MCF 10A (cell line): ENCODE results near the gene MEF2B. TPM values are rescaled to one million over a fixed set of nuclear protein-coding genes. Genes with fewer than 3 reads are reported as not detected.
A peak's percentile ranks its signal among the peaks of the same experiment; 100 is the strongest.

Experiments used
- BruUV-seq: library from RNA; stranded (reverse); fragments of 400-500 nt; replicated peaks from 2 replicates; lab custom pipeline; 2021; lab: Mats Ljungman, UMichigan
- CTCF ChIA-PET: fragments of 300-600 bp; sonication (Branson Sonifier 250); formaldehyde crosslinking; extraction: SDS; loops from one replicate; lab custom pipeline; 2021; ENCODE audit warnings: antibody characterized with exemption, inconsistent platforms; lab: Yijun Ruan, JAX
- POLR2A ChIA-PET: fragments of 300-600, 350-650 bp; sonication (Branson Sonifier 250); formaldehyde crosslinking; extraction: SDS; loops from one replicate; lab custom pipeline; 2020; ENCODE audit warnings: antibody characterized with exemption, inconsistent platforms; lab: Yijun Ruan, JAX
- DNase-seq: peaks from one replicate; pipeline ENCODE4 v3.0.0-alpha.2; 2018; ENCODE audit not compliant: unreplicated experiment
- H3K27ac Mint-ChIP-seq: one replicate; pipeline ENCODE4 v1.8.0; 2022; ENCODE audit warnings: mild to moderate bottlenecking, low read depth, mixed read lengths; ENCODE audit not compliant: unreplicated experiment
- H3K27me3 Mint-ChIP-seq: one replicate; pipeline ENCODE4 v1.8.0; 2022; ENCODE audit warnings: mixed read lengths; ENCODE audit not compliant: insufficient read depth, unreplicated experiment
- H3K36me3 Mint-ChIP-seq: one replicate; pipeline ENCODE4 v1.8.0; 2022; ENCODE audit warnings: mild to moderate bottlenecking, moderate library complexity, mixed read lengths; ENCODE audit not compliant: insufficient read depth, unreplicated experiment
- H3K4me1 Mint-ChIP-seq: one replicate; pipeline ENCODE4 v1.8.0; 2022; ENCODE audit warnings: mixed read lengths; ENCODE audit not compliant: insufficient read depth, unreplicated experiment
- H3K4me3 Mint-ChIP-seq: one replicate; pipeline ENCODE4 v1.8.0; 2022; ENCODE audit warnings: mild to moderate bottlenecking, moderate library complexity, mixed read lengths; ENCODE audit not compliant: unreplicated experiment
- H3K9me3 Mint-ChIP-seq: one replicate; pipeline ENCODE4 v1.8.0; 2022; ENCODE audit warnings: mixed read lengths; ENCODE audit not compliant: unreplicated experiment
- CTCF ChIP-seq: fragments of 200-600 bp; IDR thresholded peaks from one replicate; pipeline ENCODE4 v1.8.0; 2022; ENCODE audit warnings: antibody characterized with exemption, mild to moderate bottlenecking; ENCODE audit not compliant: unreplicated experiment
- intact Hi-C: fragments of 100-400 bp; cut with micrococcal nuclease; formaldehyde crosslinking; loops from 2 replicates; pipeline ENCODE4 v1.14.1; 2022
- total RNA-seq: library from RNA; stranded (reverse); gene quantifications from 2 replicates; pipeline ENCODE4 v1.2.3, GENCODE V29; 2022

MEF2B gene
- total RNA-seq, 1 experiment from 2014 or later: 1.4 TPM

GRCh38 chr19:19203012-19203856 lies 33.2 kb upstream of the MEF2B start, which contains the start of gene NR2C2AP:
TSS of gene NR2C2AP (minus strand) at chr19:19203414. CDS start at chr19:19203060, 354 bp downstream.
- Mint-ChIP-seq H3K27ac (peak within 1 kb of the TSS; percentile 88), H3K9me3 (no peaks in the 10 kb centered on the region), H3K4me1 (peaks cover 13% of the 10 kb centered on the region), H3K27me3 (no peaks in the 10 kb centered on the region), H3K36me3 (peaks cover 21% of the 10 kb centered on the region), H3K4me3 (peak within 1 kb of the TSS; percentile 85)
- CTCF ChIA-PET: interaction anchor here (0.6 to 1.4 kb wide), 7 partner anchors 9 to 198 kb away, joined by 3 to 6 read pairs (median 4); partner anchors contain the start of genes BORCS8 and RFXANK
- BruUV-seq: TSS peak; percentile 82
- TF ChIP-seq CTCF: no peak
- POLR2A ChIA-PET: interaction anchor here (0.9 to 3.3 kb wide), 8 partner anchors 10 to 286 kb away, joined by 3 to 64 read pairs (median 4); partner anchors contain the start of genes BORCS8, GATAD2A and RFXANK
- DNase-seq: peak; percentile 93
- intact Hi-C loops: no loop called here

- Mint-ChIP-seq H3K4me1 (peaks cover 10% of the 10 kb centered on the region), H3K27me3 (no peaks in the 10 kb centered on the region), H3K27ac (peak overlapping the region; percentile 88), H3K9me3 (no peaks in the 10 kb centered on the region), H3K36me3 (peaks cover 26% of the 10 kb centered on the region), H3K4me3 (peak overlapping the region; percentile 85)
- no peak for TF ChIP-seq CTCF
- no peak for DNase-seq
- CTCF ChIA-PET: interaction anchor here (0.6 to 1.4 kb wide), 6 partner anchors 8 to 198 kb away, joined by 3 to 6 read pairs (median 4); partner anchors contain the start of genes BORCS8 and RFXANK
- POLR2A ChIA-PET: interaction anchor here (0.9 to 3.3 kb wide), 6 partner anchors 10 to 201 kb away, joined by 3 to 64 read pairs (median 4); partner anchors contain the start of genes BORCS8 and RFXANK
- BruUV-seq: TSS peak; percentile 23
- intact Hi-C loops: no loop called here
Observed at GRCh38 chr19:19202707-19203011, 32.6 kb upstream of the MEF2B start.

GRCh38 chr19:19201697-19202630 lies 31.9 kb upstream of the MEF2B start:
- Mint-ChIP-seq H3K4me3 (peak overlapping the region; percentile 85), H3K9me3 (no peaks in the 10 kb centered on the region), H3K27me3 (no peaks in the 10 kb centered on the region), H3K27ac (peak overlapping the region; percentile 88), H3K4me1 (peaks cover 3% of the 10 kb centered on the region), H3K36me3 (peaks cover 31% of the 10 kb centered on the region)
- no peak for DNase-seq
- no TSS peak for BruUV-seq
- POLR2A ChIA-PET: interaction anchor here (0.9 to 3.3 kb wide), 3 partner anchors 9 to 140 kb away, joined by 3 to 64 read pairs (median 7); partner anchors contain the start of genes BORCS8 and RFXANK
- intact Hi-C loops: no loop called here
- no peak for TF ChIP-seq CTCF
- CTCF ChIA-PET: interaction anchor here (0.6 to 1.4 kb wide), 6 partner anchors 8 to 149 kb away, joined by 3 to 6 read pairs (median 4); no protein-coding TSS in a partner anchor
